SK-N-SH (cell line): ENCODE measurements around the gene MPP7. TPM values are rescaled to one million over a fixed set of nuclear protein-coding genes. Genes with fewer than 3 reads are reported as not detected.

Source experiments
- CTCF ChIA-PET: fragments of 300-600, 350-600 bp; formaldehyde crosslinking; extraction: SDS; loops from one replicate; lab custom pipeline; 2021; lab: Yijun Ruan, JAX
- POLR2A ChIA-PET: fragments of 350-600 bp; sonication (Branson Sonifier 250); formaldehyde crosslinking; extraction: SDS; loops from one replicate; lab custom pipeline; 2020; ENCODE audit warnings: antibody characterized with exemption, inconsistent platforms; lab: Yijun Ruan, JAX
- DNase-seq: peaks from one replicate; pipeline ENCODE4 v3.0.0; 2012
- H2AFZ ChIP-seq: fragments of 200-600 bp; sonication (generic); 2 replicates; pipeline ENCODE4 v1.8.1; 2016; ENCODE audit warnings: antibody characterized with exemption, mild to moderate bottlenecking, low read depth
- H3F3A ChIP-seq: fragments of 200-600 bp; sonication (generic); replicated peaks from 2 replicates; pipeline ENCODE3; 2016; ENCODE audit warnings: antibody characterized with exemption, mild to moderate bottlenecking; ENCODE audit not compliant: insufficient read depth
- H3K27ac ChIP-seq, 2 experiments: fragments of 200-500 bp in 1 of 2; fragments of 200-600 bp in 1 of 2; sonication (Bioruptor generic) in 1 of 2; sonication (generic), shearing (Covaris generic) in 1 of 2; 2 replicates each; pipeline versions ENCODE4 v1.5.1 to v1.6.1; 2014 to 2016; ENCODE audit warnings: low read depth in 2 of 2, inconsistent platforms in 1 of 2, low read length in 1 of 2, mild to moderate bottlenecking in 1 of 2, mixed read lengths in 1 of 2
- H3K27me3 ChIP-seq: fragments of 200-600 bp; sonication (generic), shearing (Covaris generic); 2 replicates; pipeline ENCODE4 v1.6.1; 2016; ENCODE audit warnings: mixed run types; ENCODE audit not compliant: insufficient read depth
- H3K36me3 ChIP-seq, 2 experiments: fragments of 200-500 bp in 1 of 2; fragments of 200-600 bp in 1 of 2; sonication (Bioruptor generic) in 1 of 2; sonication (generic) in 1 of 2; replicated peaks in 1 of 2; 2 replicates each; pipeline versions ENCODE3 to v1.5.1; 2014 to 2016; ENCODE audit warnings: low read length in 1 of 2, mild to moderate bottlenecking in 1 of 2; ENCODE audit not compliant: insufficient read depth in 2 of 2, control insufficient read depth in 1 of 2
- H3K4me1 ChIP-seq, 2 experiments: fragments of 200-500 bp in 1 of 2; fragments of 200-600 bp in 1 of 2; sonication (Bioruptor generic) in 1 of 2; sonication (generic), shearing (Covaris generic) in 1 of 2; 2 replicates each; pipeline versions ENCODE4 v1.5.1 to v1.6.1; 2014 to 2016; ENCODE audit warnings: low read depth in 1 of 2, low read length in 1 of 2, mixed run types in 1 of 2; ENCODE audit not compliant: insufficient read depth in 2 of 2, control insufficient read depth in 1 of 2
- H3K4me2 ChIP-seq: fragments of 200-600 bp; sonication (generic), shearing (Covaris generic); 2 replicates; pipeline ENCODE4 v1.6.1; 2017; ENCODE audit warnings: mixed run types
- H3K4me3 ChIP-seq, 2 experiments: fragments of 200-500 bp in 1 of 2; fragments of 200-600 bp in 1 of 2; sonication (Bioruptor generic) in 1 of 2; sonication (generic), shearing (Covaris generic) in 1 of 2; 2 replicates each; pipeline versions ENCODE4 v1.5.1 to v1.8.1; 2014 to 2016; ENCODE audit warnings: low read depth in 2 of 2, inconsistent platforms in 1 of 2, low read length in 1 of 2, mild to moderate bottlenecking in 1 of 2, mixed read lengths in 1 of 2, moderate library complexity in 1 of 2
- H3K79me2 ChIP-seq: fragments of 200-600 bp; sonication (generic); 2 replicates; pipeline ENCODE4 v1.8.1; 2017; ENCODE audit warnings: mild to moderate bottlenecking; ENCODE audit not compliant: insufficient read depth
- H3K9ac ChIP-seq: fragments of 200-600 bp; sonication (generic); 2 replicates; pipeline ENCODE4 v1.6.1; 2017; ENCODE audit warnings: mixed run types
- H3K9me2 ChIP-seq: fragments of 200-600 bp; sonication (generic); 2 replicates; pipeline ENCODE4 v1.6.1; 2017; ENCODE audit warnings: mixed run types
- H3K9me3 ChIP-seq: fragments of 200-600 bp; sonication (generic); 2 replicates; pipeline ENCODE4 v1.6.1; 2017; ENCODE audit warnings: mixed run types, mild to moderate bottlenecking, moderate library complexity
- H4K20me1 ChIP-seq: fragments of 200-600 bp; sonication (generic); 2 replicates; pipeline ENCODE4 v1.6.1; 2017; ENCODE audit warnings: mild to moderate bottlenecking, mixed run types; ENCODE audit not compliant: insufficient read depth
- ELF1 ChIP-seq: IDR thresholded peaks from 2 replicates; pipeline ENCODE4 v1.4.0; 2012
- EP300 ChIP-seq, 2 experiments: IDR thresholded peaks; 2 replicates each; pipeline versions ENCODE4 v1.4.0 to v1.6.1; 2012; ENCODE audit warnings: borderline replicate concordance in 1 of 2, low read depth in 1 of 2, low read length in 1 of 2
- FOXJ3 ChIP-seq: sonication (generic); formaldehyde crosslinking; IDR thresholded peaks from 2 replicates; pipeline ENCODE4 v1.5.1; 2020; ENCODE audit warnings: mild to moderate bottlenecking, missing genetic modification reagents
- NFIC ChIP-seq: IDR thresholded peaks from 2 replicates; pipeline ENCODE4 v1.4.0; 2012; ENCODE audit warnings: borderline replicate concordance
- POLR2AphosphoS5 ChIP-seq: IDR thresholded peaks from 2 replicates; pipeline ENCODE4 v1.6.1; 2012; ENCODE audit warnings: low read depth, low read length
- RFX5 ChIP-seq: IDR thresholded peaks from 2 replicates; pipeline ENCODE4 v1.6.1; 2012; ENCODE audit warnings: mild to moderate bottlenecking, improper control_type of control experiment, low read length
- SIN3A ChIP-seq: IDR thresholded peaks from 2 replicates; pipeline ENCODE4 v1.6.1; 2012; ENCODE audit warnings: low read depth, mild to moderate bottlenecking, low read length, moderate library complexity, borderline replicate concordance
- SMC3 ChIP-seq: IDR thresholded peaks from 2 replicates; pipeline ENCODE4 v1.6.1; 2012; ENCODE audit warnings: low read depth, low read length, improper control_type of control experiment
- TCF12 ChIP-seq: IDR thresholded peaks from 2 replicates; pipeline ENCODE4 v1.4.0; 2012
- TEAD4 ChIP-seq: IDR thresholded peaks from 2 replicates; pipeline ENCODE4 v1.4.0; 2012; ENCODE audit warnings: mild to moderate bottlenecking, borderline replicate concordance; ENCODE audit not compliant: insufficient read depth
- YY1 ChIP-seq: IDR thresholded peaks from 2 replicates; pipeline ENCODE4 v1.4.0; 2012; ENCODE audit warnings: low read depth, mild to moderate bottlenecking
- WGBS: methylation state at CpG from one replicate; pipeline ENCODE4 v1.1.6; 2017; ENCODE audit warnings: low lambda C conversion rate; 5-methylcytosine and 5-hydroxymethylcytosine counted together
- polyA plus RNA-seq, 3 experiments: library from polyadenylated mRNA; depleted of rRNA; stranded (reverse); fragments of >200 nt; gene quantifications; 2 replicates each; pipeline ENCODE4 v1.2.3, GENCODE V29; 2012
- TF ChIP-seq, protein P1 (sequence below): IDR thresholded peaks from 2 replicates; pipeline ENCODE4 v1.4.0; 2012; ENCODE audit warnings: low read depth, borderline replicate concordance
- TF ChIP-seq, protein P2 (sequence below): fragments of 200-600 bp; sonication (generic); IDR thresholded peaks from 2 replicates; pipeline ENCODE4 v1.6.1; 2017; ENCODE audit warnings: antibody characterized with exemption, mild to moderate bottlenecking, moderate library complexity
- TF ChIP-seq, protein P3 (sequence below): fragments of 150-350 bp; IDR thresholded peaks from 2 replicates; pipeline ENCODE4 v1.6.1; 2017; ENCODE audit warnings: antibody characterized with exemption, low read length, low read depth, borderline replicate concordance
- TF ChIP-seq, protein P4 (sequence below): IDR thresholded peaks from 2 replicates; pipeline ENCODE4 v1.4.0; 2012; ENCODE audit warnings: low read depth, borderline replicate concordance
- TF ChIP-seq, protein P5 (sequence below): IDR thresholded peaks from 2 replicates; pipeline ENCODE4 v1.4.0; 2012; ENCODE audit warnings: low read depth

MPP7 gene
- polyA plus RNA-seq, 1 of the 3 experiments (the other 2 are of a cell fraction), result not detected

DNA sequence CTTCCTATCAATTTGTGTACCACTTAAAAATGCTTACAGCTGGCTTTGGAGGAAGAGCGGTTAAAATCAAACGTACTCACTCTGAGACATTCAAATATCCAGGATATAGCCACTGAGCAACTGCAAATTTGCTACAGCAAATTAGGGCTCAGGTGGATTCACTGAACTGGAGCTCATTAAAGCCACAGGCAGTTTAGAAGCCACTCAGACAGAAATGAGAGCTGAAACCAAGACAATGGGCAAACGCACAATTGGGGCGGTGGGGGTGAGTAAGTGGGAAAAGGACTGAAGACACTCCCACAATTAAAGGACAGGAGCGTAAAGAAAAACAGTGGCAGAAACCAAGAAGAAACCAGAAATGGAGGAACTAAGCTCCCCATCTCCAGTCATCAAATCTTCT is 20.5 kb downstream of the MPP7 start:
- Histone ChIP-seq H3K9ac (no peak overlapping the region), H3F3A (no peaks in the 10 kb centered on the region), H3K27me3 (peaks cover 33% of the 10 kb centered on the region), H3K79me2 (no peaks in the 10 kb centered on the region), H3K4me3 (no peak overlapping the region), H3K27ac (no peak overlapping the region), H4K20me1 (no peaks in the 10 kb centered on the region), H2AFZ (no peak overlapping the region), H3K4me2 (no peak overlapping the region), H3K4me1 (no peaks in the 10 kb centered on the region), H3K9me3 (no peaks in the 10 kb centered on the region), H3K36me3 (no peaks in the 10 kb centered on the region)
- DNase-seq, result no peak
- whole genome bisulfite sequencing, result 26% methylated on average over 5 of the region's 5 CpGs
- POLR2A ChIA-PET, result no interaction called here
- CTCF ChIA-PET, result no interaction called here
- TF ChIP-seq FOXJ3 (CRISPR knock-in tag) (no peak), POLR2AphosphoS5 (no peak), RFX5 (no peak), YY1 (no peak), SMC3 (no peak), SIN3A (no peak), TEAD4 (no peak), ELF1 (no peak), EP300 (IDR thresholded peaks at IDR 0.05; ENCODE audit: borderline replicate concordance in 1 of 2, low read depth in 1 of 2, low read length in 1 of 2) (no peak), TCF12 (no peak), NFIC (no peak)
- TF ChIP-seq, protein P1, sequence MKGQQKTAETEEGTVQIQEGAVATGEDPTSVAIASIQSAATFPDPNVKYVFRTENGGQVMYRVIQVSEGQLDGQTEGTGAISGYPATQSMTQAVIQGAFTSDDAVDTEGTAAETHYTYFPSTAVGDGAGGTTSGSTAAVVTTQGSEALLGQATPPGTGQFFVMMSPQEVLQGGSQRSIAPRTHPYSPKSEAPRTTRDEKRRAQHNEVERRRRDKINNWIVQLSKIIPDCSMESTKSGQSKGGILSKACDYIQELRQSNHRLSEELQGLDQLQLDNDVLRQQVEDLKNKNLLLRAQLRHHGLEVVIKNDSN, result no peak
- TF ChIP-seq, protein P2, sequence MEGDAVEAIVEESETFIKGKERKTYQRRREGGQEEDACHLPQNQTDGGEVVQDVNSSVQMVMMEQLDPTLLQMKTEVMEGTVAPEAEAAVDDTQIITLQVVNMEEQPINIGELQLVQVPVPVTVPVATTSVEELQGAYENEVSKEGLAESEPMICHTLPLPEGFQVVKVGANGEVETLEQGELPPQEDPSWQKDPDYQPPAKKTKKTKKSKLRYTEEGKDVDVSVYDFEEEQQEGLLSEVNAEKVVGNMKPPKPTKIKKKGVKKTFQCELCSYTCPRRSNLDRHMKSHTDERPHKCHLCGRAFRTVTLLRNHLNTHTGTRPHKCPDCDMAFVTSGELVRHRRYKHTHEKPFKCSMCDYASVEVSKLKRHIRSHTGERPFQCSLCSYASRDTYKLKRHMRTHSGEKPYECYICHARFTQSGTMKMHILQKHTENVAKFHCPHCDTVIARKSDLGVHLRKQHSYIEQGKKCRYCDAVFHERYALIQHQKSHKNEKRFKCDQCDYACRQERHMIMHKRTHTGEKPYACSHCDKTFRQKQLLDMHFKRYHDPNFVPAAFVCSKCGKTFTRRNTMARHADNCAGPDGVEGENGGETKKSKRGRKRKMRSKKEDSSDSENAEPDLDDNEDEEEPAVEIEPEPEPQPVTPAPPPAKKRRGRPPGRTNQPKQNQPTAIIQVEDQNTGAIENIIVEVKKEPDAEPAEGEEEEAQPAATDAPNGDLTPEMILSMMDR, result no peak
- TF ChIP-seq, protein P3, sequence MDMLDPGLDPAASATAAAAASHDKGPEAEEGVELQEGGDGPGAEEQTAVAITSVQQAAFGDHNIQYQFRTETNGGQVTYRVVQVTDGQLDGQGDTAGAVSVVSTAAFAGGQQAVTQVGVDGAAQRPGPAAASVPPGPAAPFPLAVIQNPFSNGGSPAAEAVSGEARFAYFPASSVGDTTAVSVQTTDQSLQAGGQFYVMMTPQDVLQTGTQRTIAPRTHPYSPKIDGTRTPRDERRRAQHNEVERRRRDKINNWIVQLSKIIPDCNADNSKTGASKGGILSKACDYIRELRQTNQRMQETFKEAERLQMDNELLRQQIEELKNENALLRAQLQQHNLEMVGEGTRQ, result no peak
- TF ChIP-seq, protein P4, sequence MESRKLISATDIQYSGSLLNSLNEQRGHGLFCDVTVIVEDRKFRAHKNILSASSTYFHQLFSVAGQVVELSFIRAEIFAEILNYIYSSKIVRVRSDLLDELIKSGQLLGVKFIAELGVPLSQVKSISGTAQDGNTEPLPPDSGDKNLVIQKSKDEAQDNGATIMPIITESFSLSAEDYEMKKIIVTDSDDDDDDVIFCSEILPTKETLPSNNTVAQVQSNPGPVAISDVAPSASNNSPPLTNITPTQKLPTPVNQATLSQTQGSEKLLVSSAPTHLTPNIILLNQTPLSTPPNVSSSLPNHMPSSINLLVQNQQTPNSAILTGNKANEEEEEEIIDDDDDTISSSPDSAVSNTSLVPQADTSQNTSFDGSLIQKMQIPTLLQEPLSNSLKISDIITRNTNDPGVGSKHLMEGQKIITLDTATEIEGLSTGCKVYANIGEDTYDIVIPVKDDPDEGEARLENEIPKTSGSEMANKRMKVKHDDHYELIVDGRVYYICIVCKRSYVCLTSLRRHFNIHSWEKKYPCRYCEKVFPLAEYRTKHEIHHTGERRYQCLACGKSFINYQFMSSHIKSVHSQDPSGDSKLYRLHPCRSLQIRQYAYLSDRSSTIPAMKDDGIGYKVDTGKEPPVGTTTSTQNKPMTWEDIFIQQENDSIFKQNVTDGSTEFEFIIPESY, result no peak
- TF ChIP-seq, protein P5, sequence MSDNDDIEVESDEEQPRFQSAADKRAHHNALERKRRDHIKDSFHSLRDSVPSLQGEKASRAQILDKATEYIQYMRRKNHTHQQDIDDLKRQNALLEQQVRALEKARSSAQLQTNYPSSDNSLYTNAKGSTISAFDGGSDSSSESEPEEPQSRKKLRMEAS, result no peak
- TF ChIP-seq, all 33 proteins: peak for 0
- H3K9me2 ChIP-seq, result no peaks in the 10 kb centered on the region
